D721Med (cell line): ENCODE measurements around the gene RAVER1.
"Not testable (repeated sequence)": the region's sequence is repeated elsewhere in the genome, so short reads cannot be mapped to it uniquely, and the experiment has no call there.

Source experiments
- DNase-seq: peaks from one replicate; pipeline ENCODE4 v3.0.0; 2011; ENCODE audit warnings: low spot score; ENCODE audit not compliant: insufficient read length
- FAIRE-seq: peaks from 2 replicates; lab custom pipeline; 2011; peaks lifted over from hg19 to GRCh38; lab: Jason Lieb, UNC
- CTCF ChIP-seq: IDR thresholded peaks from 2 replicates; pipeline ENCODE4 v1.5.1; 2012; ENCODE audit warnings: mild to moderate bottlenecking, control low read depth; ENCODE audit not compliant: insufficient read depth; ENCODE audit errors: missing control alignments

Gene RAVER1

GRCh38 chr19:10372690-10373089 is 39.4 kb upstream of the RAVER1 start:
- no peak for TF ChIP-seq CTCF

GRCh38 chr19:10368101-10368803 is 34.9 kb upstream of the RAVER1 start:
- FAIRE-seq (no peak), DNase-seq (no peak)
- no peak for TF ChIP-seq CTCF

More at GRCh38 chr19:10372690-10373089, 39.4 kb upstream of the RAVER1 start:
- DNase-seq (no peak), FAIRE-seq (no peak)

- FAIRE-seq, DNase-seq: not testable (repeated sequence)
Observed at GRCh38 chr19:10366950-10367512, 33.7 kb upstream of the RAVER1 start.

- FAIRE-seq (no peak), DNase-seq (no peak)
- no peak for TF ChIP-seq CTCF
Observed at GRCh38 chr19:10365518-10365917, 32.2 kb upstream of the RAVER1 start.

- FAIRE-seq (no peak), DNase-seq (no peak)
- no peak for TF ChIP-seq CTCF
Observed at GRCh38 chr19:10364644-10365043, 31.3 kb upstream of the RAVER1 start.

- no peak for DNase-seq
- FAIRE-seq, result no peak
- no peak for TF ChIP-seq CTCF
Observed at GRCh38 chr19:10363789-10364281, 30.5 kb upstream of the RAVER1 start.

- no peak for TF ChIP-seq CTCF
- DNase-seq (no peak), FAIRE-seq (no peak)
Observed at GRCh38 chr19:10362259-10362658, 28.9 kb upstream of the RAVER1 start.
